Neural cell (in vitro differentiated cells): Measurements from ENCODE around the gene SLC9A1. TPM values are rescaled to one million over a fixed set of nuclear protein-coding genes. Genes with fewer than 3 reads are reported as not detected.

Source experiments
- H2AFZ ChIP-seq: fragments of 200-600, 300-800 bp; sonication (generic), shearing (Covaris generic); 2 replicates; pipeline ENCODE4 v1.6.0; 2014; ENCODE audit warnings: low read depth, mild to moderate bottlenecking, antibody characterized with exemption, low read length, moderate library complexity
- H3F3A ChIP-seq: fragments of 200-600 bp; shearing (Covaris generic); 2 replicates; pipeline ENCODE4 v1.6.1; 2016; ENCODE audit warnings: mild to moderate bottlenecking, moderate library complexity, mixed read lengths, antibody characterized with exemption, low read length; ENCODE audit not compliant: insufficient read depth, poor library complexity, severe bottlenecking
- H3K27ac ChIP-seq: fragments of 200-600, 300-800 bp; sonication (generic), shearing (Covaris generic); 2 replicates; pipeline ENCODE4 v1.5.1; 2014; ENCODE audit warnings: mild to moderate bottlenecking, low read length, moderate library complexity
- H3K27me3 ChIP-seq: fragments of 300-800, 200-600 bp; sonication (generic), shearing (Covaris generic); 2 replicates; pipeline ENCODE4 v1.6.0; 2014; ENCODE audit warnings: mild to moderate bottlenecking, low read depth, low read length, moderate library complexity; ENCODE audit not compliant: insufficient read depth
- H3K36me3 ChIP-seq: fragments of 300-800, 200-600 bp; sonication (generic), shearing (Covaris generic); 2 replicates; pipeline ENCODE4 v1.5.1; 2014; ENCODE audit warnings: mild to moderate bottlenecking, antibody characterized with exemption, low read length, moderate library complexity; ENCODE audit not compliant: insufficient read depth
- H3K4me2 ChIP-seq: fragments of 300-800, 200-600 bp; sonication (generic), shearing (Covaris generic); 2 replicates; pipeline ENCODE4 v1.6.0; 2014; ENCODE audit warnings: mild to moderate bottlenecking, low read length
- H3K4me3 ChIP-seq: fragments of 300-800, 200-600 bp; sonication (generic), shearing (Covaris generic); 2 replicates; pipeline ENCODE4 v1.5.1; 2014; ENCODE audit warnings: mild to moderate bottlenecking, low read length, moderate library complexity
- H3K79me2 ChIP-seq: fragments of 200-600 bp; shearing (Covaris generic); replicated peaks from 2 replicates; pipeline ENCODE4 v1.6.0; 2014; ENCODE audit warnings: mild to moderate bottlenecking, low read length, moderate library complexity; ENCODE audit not compliant: insufficient read depth
- H3K9ac ChIP-seq: fragments of 300-800, 200-600 bp; sonication (generic), shearing (Covaris generic); 2 replicates; pipeline ENCODE4 v1.6.1; 2016; ENCODE audit warnings: mild to moderate bottlenecking, low read length, mixed read lengths
- H3K9me2 ChIP-seq: fragments of 200-600 bp; shearing (Covaris generic); 2 replicates; pipeline ENCODE4 v1.6.1; 2016; ENCODE audit warnings: mild to moderate bottlenecking, low read length, mixed read lengths; ENCODE audit not compliant: insufficient read depth
- H3K9me3 ChIP-seq: fragments of 200-600, 300-800 bp; sonication (generic), shearing (Covaris generic); 2 replicates; pipeline ENCODE4 v1.6.1; 2016; ENCODE audit warnings: mild to moderate bottlenecking, mixed run types, low read length, moderate library complexity, mixed read lengths
- H4K20me1 ChIP-seq: fragments of 200-600 bp; shearing (Covaris generic); 2 replicates; pipeline ENCODE4 v1.6.1; 2016; ENCODE audit warnings: mild to moderate bottlenecking, mixed run types; ENCODE audit not compliant: insufficient read depth
- CTCF ChIP-seq: fragments of 450-650 bp; IDR thresholded peaks from 2 replicates; pipeline ENCODE4 v1.5.1; 2014; ENCODE audit warnings: antibody characterized with exemption, mild to moderate bottlenecking, moderate library complexity; ENCODE audit not compliant: poor library complexity, severe bottlenecking
- EP300 ChIP-seq: fragments of 450-650 bp; conservative IDR thresholded peaks from 2 replicates; pipeline ENCODE4 v1.6.1; 2014; ENCODE audit warnings: antibody characterized with exemption, mild to moderate bottlenecking, moderate library complexity; ENCODE audit not compliant: poor library complexity, severe bottlenecking
- EZH2 ChIP-seq: fragments of 200-600, 300-800 bp; shearing (Covaris generic), sonication (generic); IDR thresholded peaks from 2 replicates; pipeline ENCODE4 v1.6.1; 2014; ENCODE audit warnings: antibody characterized with exemption, low read length, borderline replicate concordance, mild to moderate bottlenecking; ENCODE audit not compliant: insufficient read depth, poor library complexity, severe bottlenecking
- MXI1 ChIP-seq: fragments of 450-650 bp; conservative IDR thresholded peaks from 2 replicates; pipeline ENCODE4 v1.6.1; 2014; ENCODE audit warnings: antibody characterized with exemption, mild to moderate bottlenecking; ENCODE audit not compliant: poor library complexity, severe bottlenecking
- POLR2AphosphoS5 ChIP-seq: IDR thresholded peaks from 2 replicates; pipeline ENCODE4 v1.6.1; 2012
- RAD21 ChIP-seq: fragments of 450-650 bp; conservative IDR thresholded peaks from 2 replicates; pipeline ENCODE4 v1.6.1; 2014; ENCODE audit warnings: antibody characterized with exemption, mild to moderate bottlenecking, moderate library complexity
- REST ChIP-seq: IDR thresholded peaks from 2 replicates; pipeline ENCODE4 v1.6.1; 2012; ENCODE audit warnings: borderline replicate concordance
- SMC3 ChIP-seq: fragments of 450-650 bp; conservative IDR thresholded peaks from 2 replicates; pipeline ENCODE4 v1.6.1; 2014; ENCODE audit warnings: antibody characterized with exemption, mild to moderate bottlenecking, moderate library complexity; ENCODE audit not compliant: poor library complexity
- TAF1 ChIP-seq: IDR thresholded peaks from 2 replicates; pipeline ENCODE4 v1.6.1; 2012; ENCODE audit warnings: low read depth
- polyA plus RNA-seq: library from polyadenylated mRNA; depleted of rRNA; stranded (reverse); fragments of >200 nt; gene quantifications from 2 replicates; pipeline ENCODE4 v1.2.3, GENCODE V29; 2014

Gene SLC9A1
- polyA plus RNA-seq, 1 donor from 2014 or later, result 1.5 TPM

- no peaks in the 10 kb centered on the region for H4K20me1 ChIP-seq
- H3K4me3 ChIP-seq, result no peak overlapping the region
- H2AFZ ChIP-seq, result no peak overlapping the region
- H3F3A ChIP-seq, result no peaks in the 10 kb centered on the region
- H3K27me3 ChIP-seq, result no peaks in the 10 kb centered on the region
- H3K9me2 ChIP-seq, result no peaks in the 10 kb centered on the region
- no peaks in the 10 kb centered on the region for H3K9me3 ChIP-seq
- TF ChIP-seq REST (no peak), SMC3 (no peak), RAD21 (no peak), EZH2 (no peak), MXI1 (no peak), POLR2AphosphoS5 (no peak), EP300 (no peak), TAF1 (no peak), CTCF (no peak)
- H3K27ac ChIP-seq, result no peak overlapping the region
- no peaks in the 10 kb centered on the region for H3K36me3 ChIP-seq
- no peak overlapping the region for H3K9ac ChIP-seq
- H3K79me2 ChIP-seq, result no peaks in the 10 kb centered on the region
- no peak overlapping the region for H3K4me2 ChIP-seq
Observed at GRCh38 chr1:27058966-27059669, 95.8 kb downstream of the SLC9A1 start.

- Histone ChIP-seq H3K27ac (no peak overlapping the region), H3K9ac (peak overlapping the region; percentile 1), H3K27me3 (no peaks in the 10 kb centered on the region), H3K36me3 (no peaks in the 10 kb centered on the region), H3K4me2 (no peak overlapping the region), H3K9me2 (no peaks in the 10 kb centered on the region), H3K4me3 (no peak overlapping the region), H4K20me1 (no peaks in the 10 kb centered on the region), H3F3A (no peaks in the 10 kb centered on the region), H3K9me3 (no peaks in the 10 kb centered on the region), H2AFZ (no peak overlapping the region), H3K79me2 (no peaks in the 10 kb centered on the region)
- TF ChIP-seq REST (no peak), EZH2 (no peak), CTCF (no peak), MXI1 (no peak), TAF1 (no peak), RAD21 (no peak), EP300 (no peak), POLR2AphosphoS5 (no peak), SMC3 (no peak)
Observed at GRCh38 chr1:27057801-27058625, 96.9 kb downstream of the SLC9A1 start.
